ENCODE measurements around the gene ZNF775. TPM values are rescaled to one million over a fixed set of nuclear protein-coding genes. Genes with fewer than 3 reads are reported as not detected.
A peak's percentile ranks its signal among the peaks of the same experiment; 100 is the strongest.

The ZNF775 gene
- total RNA-seq, 1 experiment from 2014 or later, result 5.8 TPM

DNA sequence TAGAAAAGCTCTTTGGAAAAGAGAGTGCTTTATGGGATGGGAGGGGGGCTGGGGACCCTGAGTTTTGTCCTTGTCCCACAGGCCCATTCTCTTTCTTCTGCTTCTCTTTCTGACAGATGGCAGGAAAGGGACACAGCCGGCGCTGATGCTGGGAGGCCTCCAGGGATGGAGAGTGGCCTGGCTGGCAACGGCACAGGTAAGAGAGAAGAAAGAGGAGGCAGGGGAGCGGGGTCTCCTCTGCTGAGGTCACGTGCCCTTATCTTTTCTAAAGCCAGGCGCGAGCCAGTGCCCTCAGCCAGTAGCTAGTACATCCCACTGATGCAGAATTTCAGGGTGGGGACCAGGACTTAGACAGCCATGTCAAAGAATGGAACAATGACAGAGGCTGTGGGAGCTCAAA, 9.2 kb downstream of the ZNF775 start:
- no peaks in the 10 kb centered on the region for H3K4me1 ChIP-seq (replicated peaks)
- no peaks in the 10 kb centered on the region for H3K9me3 ChIP-seq (replicated peaks)
- no peaks in the 10 kb centered on the region; the same call in 1 of the 2 replicates for H3K36me3 ChIP-seq
- no peak for DNase-seq (ENCODE audit: low read depth in 1 of 2, low spot score in 2 of 2)
- H3K27ac ChIP-seq, result no peak overlapping the region
- no peak overlapping the region for H3K4me3 ChIP-seq
- no peaks in the 10 kb centered on the region for H3K27me3 ChIP-seq (replicated peaks)

GRCh38 chr7:150388709-150389531, 9.8 kb downstream of the ZNF775 start:
- no peaks in the 10 kb centered on the region for H3K4me1 ChIP-seq (replicated peaks)
- no peaks in the 10 kb centered on the region; the same call in 1 of the 2 replicates for H3K36me3 ChIP-seq
- no peaks in the 10 kb centered on the region for H3K27me3 ChIP-seq (replicated peaks)
- H3K27ac ChIP-seq, result no peak overlapping the region
- no peaks in the 10 kb centered on the region for H3K9me3 ChIP-seq (replicated peaks)
- DNase-seq (ENCODE audit: low read depth in 1 of 2, low spot score in 2 of 2), result no peak
- no peak overlapping the region for H3K4me3 ChIP-seq

DNA sequence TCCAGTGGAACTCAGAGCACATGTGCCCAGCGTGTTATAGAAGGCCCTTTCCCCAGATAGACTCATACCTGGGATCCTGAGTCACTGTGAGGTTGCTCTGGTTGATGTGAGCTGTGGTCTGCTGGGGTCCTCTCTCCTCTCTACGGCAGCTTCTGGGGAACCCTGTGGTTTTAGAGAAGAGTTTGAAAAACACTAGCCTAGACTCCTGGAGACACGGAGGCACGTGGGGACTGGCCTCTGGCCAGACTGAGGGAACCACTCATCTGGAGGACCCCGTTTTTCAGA, 10.3 kb downstream of the ZNF775 start:
- no peaks in the 10 kb centered on the region for H3K4me1 ChIP-seq (replicated peaks)
- H3K27ac ChIP-seq, result no peak overlapping the region
- no peak for DNase-seq (ENCODE audit: low read depth in 1 of 2, low spot score in 2 of 2)
- no peaks in the 10 kb centered on the region for H3K27me3 ChIP-seq (replicated peaks)
- no peaks in the 10 kb centered on the region; the same call in 1 of the 2 replicates for H3K36me3 ChIP-seq
- no peaks in the 10 kb centered on the region for H3K9me3 ChIP-seq (replicated peaks)
- no peak overlapping the region for H3K4me3 ChIP-seq

- H3K27me3 ChIP-seq (replicated peaks), result no peaks in the 10 kb centered on the region
- H3K9me3 ChIP-seq (replicated peaks), result no peaks in the 10 kb centered on the region
- no peaks in the 10 kb centered on the region; the same call in 1 of the 2 replicates for H3K36me3 ChIP-seq
- no peak for DNase-seq (ENCODE audit: low read depth in 1 of 2, low spot score in 2 of 2)
- H3K27ac ChIP-seq, result no peak overlapping the region
- no peaks in the 10 kb centered on the region for H3K4me1 ChIP-seq (replicated peaks)
- no peak overlapping the region for H3K4me3 ChIP-seq
These were observed 11.1 kb downstream of the ZNF775 start for GRCh38 chr7:150390205-150390604.

DNA sequence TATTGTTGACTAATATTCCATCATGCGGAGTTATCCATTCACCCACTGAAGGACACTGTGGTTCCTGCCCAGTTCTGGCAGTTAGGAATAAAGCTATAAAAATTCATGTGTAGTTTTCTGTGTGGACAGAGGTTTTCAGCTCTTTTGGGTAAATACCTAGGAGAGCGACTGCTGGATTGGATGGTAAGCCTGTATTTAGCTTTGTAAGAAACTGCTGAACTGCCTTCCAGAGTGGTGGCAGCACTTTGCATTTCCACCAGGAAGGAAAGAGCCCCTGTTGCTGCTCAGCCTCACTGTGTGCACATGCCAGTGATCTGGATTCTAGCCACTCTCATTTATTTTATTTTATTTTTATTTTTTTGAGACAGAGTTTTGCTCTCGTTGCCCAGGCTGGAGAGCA, 14.2 kb downstream of the ZNF775 start:
- DNase-seq (ENCODE audit: low read depth in 1 of 2, low spot score in 2 of 2), result no peak
- no peak overlapping the region for H3K27ac ChIP-seq

DNA sequence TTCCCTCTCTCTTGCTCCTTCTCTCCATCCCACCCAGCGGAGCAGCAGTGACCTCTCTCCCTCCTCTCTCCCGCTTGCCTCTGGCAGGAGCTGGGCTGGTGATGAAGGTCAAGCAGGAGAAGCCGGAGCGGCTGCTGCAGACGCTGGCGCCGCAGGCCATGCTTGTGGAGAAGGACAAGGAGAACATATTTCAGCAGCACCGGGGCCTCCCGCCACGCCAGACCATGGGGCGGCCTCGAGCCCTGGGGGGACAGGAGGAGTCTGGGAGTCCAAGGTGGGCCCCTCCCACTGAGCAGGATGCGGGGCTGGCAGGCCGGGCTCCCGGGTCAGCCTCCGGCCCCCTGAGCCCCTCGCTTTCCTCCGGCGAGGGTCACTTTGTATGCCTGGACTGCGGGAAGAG, 17.3 kb downstream of the ZNF775 start:
- Histone ChIP-seq H3K4me3 (no peak overlapping the region), H3K4me1 (replicated peaks) (peaks cover 12% of the 10 kb centered on the region), H3K9me3 (replicated peaks) (no peaks in the 10 kb centered on the region), H3K36me3 (peaks cover 5% of the 10 kb centered on the region; the same call in 1 of the 2 replicates), H3K27ac (no peak overlapping the region), H3K27me3 (replicated peaks) (no peaks in the 10 kb centered on the region)
- no peak for DNase-seq (ENCODE audit: low read depth in 1 of 2, low spot score in 2 of 2)

More for the DNA sequence above, 14.2 kb downstream of the ZNF775 start:
- no peak overlapping the region for H3K4me3 ChIP-seq
- H3K27me3 ChIP-seq (replicated peaks), result no peaks in the 10 kb centered on the region
- H3K36me3 ChIP-seq, result peaks cover 5% of the 10 kb centered on the region; the same call in 1 of the 2 replicates
- no peaks in the 10 kb centered on the region for H3K4me1 ChIP-seq (replicated peaks)
- H3K9me3 ChIP-seq (replicated peaks), result no peaks in the 10 kb centered on the region

DNA sequence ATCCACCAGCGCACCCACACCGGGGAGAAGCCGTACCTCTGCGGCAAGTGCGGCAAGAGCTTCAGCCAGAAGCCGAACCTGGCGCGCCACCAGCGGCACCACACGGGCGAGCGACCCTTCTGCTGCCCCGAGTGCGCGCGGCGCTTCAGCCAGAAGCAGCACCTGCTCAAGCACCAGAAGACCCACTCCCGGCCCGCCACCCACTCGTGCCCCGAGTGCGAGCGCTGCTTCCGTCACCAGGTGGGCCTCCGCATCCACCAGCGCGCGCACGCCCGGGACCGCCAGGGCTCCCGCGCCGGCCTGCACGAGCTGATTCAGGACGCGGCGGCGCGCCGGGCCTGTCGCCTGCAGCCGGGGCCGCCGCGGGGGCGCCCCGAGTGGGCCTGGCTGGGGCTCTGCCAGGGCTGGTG, 17.7 kb downstream of the ZNF775 start:
- no peak overlapping the region for H3K4me3 ChIP-seq
- DNase-seq (ENCODE audit: low read depth in 1 of 2, low spot score in 2 of 2), result no peak
- peaks cover 12% of the 10 kb centered on the region for H3K4me1 ChIP-seq (replicated peaks)
- H3K36me3 ChIP-seq, result peaks cover 5% of the 10 kb centered on the region; the same call in 1 of the 2 replicates
- H3K27me3 ChIP-seq (replicated peaks), result no peaks in the 10 kb centered on the region
- H3K27ac ChIP-seq, result no peak overlapping the region
- H3K9me3 ChIP-seq (replicated peaks), result no peaks in the 10 kb centered on the region

- Histone ChIP-seq H3K4me1 (replicated peaks) (peaks cover 12% of the 10 kb centered on the region), H3K27me3 (replicated peaks) (no peaks in the 10 kb centered on the region)
- DNase-seq (ENCODE audit: low read depth in 1 of 2, low spot score in 2 of 2), result no peak
These were observed 18.4 kb downstream of the ZNF775 start for GRCh38 chr7:150397346-150398107.

GRCh38 chr7:150398108-150398964, 19.2 kb downstream of the ZNF775 start:
- H3K4me1 ChIP-seq (replicated peaks), result peaks cover 12% of the 10 kb centered on the region
- H3K4me3 ChIP-seq, result no peak overlapping the region
- H3K27ac ChIP-seq, result no peak overlapping the region
- H3K36me3 ChIP-seq, result peaks cover 5% of the 10 kb centered on the region; the same call in 1 of the 2 replicates
- H3K27me3 ChIP-seq (replicated peaks), result no peaks in the 10 kb centered on the region
- DNase-seq (ENCODE audit: low read depth in 1 of 2, low spot score in 2 of 2), result no peak
- H3K9me3 ChIP-seq (replicated peaks), result no peaks in the 10 kb centered on the region

More at GRCh38 chr7:150397346-150398107, 18.4 kb downstream of the ZNF775 start:
- Histone ChIP-seq H3K4me3 (no peak overlapping the region), H3K36me3 (peaks cover 5% of the 10 kb centered on the region; the same call in 1 of the 2 replicates), H3K9me3 (replicated peaks) (no peaks in the 10 kb centered on the region), H3K27ac (no peak overlapping the region)

- Histone ChIP-seq H3K27me3 (replicated peaks) (no peaks in the 10 kb centered on the region), H3K9me3 (replicated peaks) (no peaks in the 10 kb centered on the region), H3K27ac (no peak overlapping the region), H3K36me3 (peaks cover 5% of the 10 kb centered on the region; the same call in 1 of the 2 replicates), H3K4me1 (replicated peaks) (peaks cover 12% of the 10 kb centered on the region), H3K4me3 (no peak overlapping the region)
- DNase-seq (ENCODE audit: low read depth in 1 of 2, low spot score in 2 of 2), result no peak
These were observed 19.8 kb downstream of the ZNF775 start for GRCh38 chr7:150398965-150399320.

DNA sequence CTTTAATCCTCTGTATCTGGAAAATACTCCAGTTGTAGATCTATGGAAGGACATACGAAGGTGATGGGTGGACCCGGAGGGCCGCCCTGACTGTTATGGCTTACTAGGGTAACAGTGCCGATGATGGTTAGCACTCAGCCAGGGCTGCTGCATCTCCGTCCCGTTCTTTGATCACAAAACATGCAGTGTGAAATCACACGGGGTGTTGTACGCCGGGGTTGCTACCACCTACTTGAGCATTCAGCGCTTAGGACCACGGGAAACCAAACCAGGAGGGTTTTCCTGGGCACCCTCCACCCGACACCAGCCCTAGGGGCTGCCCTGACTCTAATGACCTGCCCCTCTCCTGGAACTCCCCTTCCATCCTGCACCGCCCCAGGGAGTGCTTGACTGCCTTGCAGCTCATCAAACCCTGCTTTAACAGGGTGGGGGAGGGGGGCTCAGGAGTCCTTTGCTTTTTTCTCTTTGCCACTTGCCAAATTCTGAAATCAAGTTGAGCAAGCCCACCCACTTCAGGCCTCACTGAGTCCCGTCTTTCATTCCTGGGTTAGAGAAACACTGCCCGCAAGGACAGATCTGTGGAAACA, 20.4 kb downstream of the ZNF775 start:
- Histone ChIP-seq H3K4me1 (replicated peaks) (peaks cover 16% of the 10 kb centered on the region), H3K9me3 (replicated peaks) (no peaks in the 10 kb centered on the region), H3K4me3 (no peak overlapping the region), H3K36me3 (peaks cover 5% of the 10 kb centered on the region; the same call in 1 of the 2 replicates), H3K27me3 (replicated peaks) (no peaks in the 10 kb centered on the region), H3K27ac (no peak overlapping the region)
- no peak for DNase-seq (ENCODE audit: low read depth in 1 of 2, low spot score in 2 of 2)

DNA sequence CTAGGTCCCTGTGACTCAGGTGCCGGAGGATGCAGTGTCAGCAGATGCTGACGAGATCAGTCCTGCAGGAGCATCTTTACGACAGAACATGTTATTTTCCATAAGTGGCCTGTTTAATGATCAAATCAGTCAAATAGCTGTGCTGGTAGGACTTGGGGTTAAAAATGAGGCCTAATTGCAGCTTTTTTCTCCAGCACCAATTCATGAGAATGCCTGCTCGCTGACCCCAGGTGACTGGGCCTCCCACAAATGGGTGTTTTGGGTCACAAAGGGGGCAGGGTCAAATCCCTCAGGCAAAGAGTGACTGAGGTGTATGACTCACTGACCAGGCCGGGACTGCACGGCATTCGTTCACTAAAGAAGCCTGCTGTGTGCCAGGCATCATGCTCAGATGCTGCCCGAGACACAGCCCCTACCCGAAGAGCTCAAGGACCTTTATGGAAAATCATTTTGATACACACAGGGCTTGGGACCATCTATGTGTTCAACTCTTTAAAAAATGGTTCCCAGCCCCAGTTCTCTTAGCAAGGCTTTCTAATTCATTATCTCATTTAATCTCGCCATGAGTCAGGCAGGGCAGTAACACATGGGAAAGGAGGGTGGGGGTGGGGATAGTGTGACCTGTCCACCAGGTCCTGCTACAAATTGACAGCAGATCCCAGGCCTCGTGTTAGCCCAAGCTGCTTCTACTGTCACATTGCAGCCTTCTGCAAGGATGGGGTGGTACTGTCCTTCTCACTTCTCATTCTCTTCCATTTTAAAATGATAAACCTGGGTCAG, 21.1 kb downstream of the ZNF775 start:
- H3K36me3 ChIP-seq, result peaks cover 5% of the 10 kb centered on the region; the same call in 1 of the 2 replicates
- H3K9me3 ChIP-seq (replicated peaks), result no peaks in the 10 kb centered on the region
- H3K4me3 ChIP-seq, result no peak overlapping the region
- no peak overlapping the region for H3K27ac ChIP-seq
- H3K27me3 ChIP-seq (replicated peaks), result no peaks in the 10 kb centered on the region
- DNase-seq (ENCODE audit: low read depth in 1 of 2, low spot score in 2 of 2), result peak; percentile 36 to 42
- H3K4me1 ChIP-seq (replicated peaks), result peaks cover 21% of the 10 kb centered on the region
